ENCODE measurements around the gene ALKBH6. TPM values are rescaled to one million over a fixed set of nuclear protein-coding genes. Genes with fewer than 3 reads are reported as not detected.

Gene ALKBH6
- total and polyA plus RNA-seq, 9 of the 15 experiments (the other 6 are each of a cell fraction or from before 2014, with no cell fraction given): 0.67 to 62.0 (median 34.5) TPM

GRCh38 chr19:36014012-36014924 lies at the start of gene ALKBH6 (continued):
- TF ChIP-seq NCOA6 (IDR thresholded peaks at IDR 0.05): no peak
- TF ChIP-seq ARID3A (IDR thresholded peaks at IDR 0.05; ENCODE audit: borderline replicate concordance, low read depth, low read length): peak; percentile 69; the same call in 1 of the 2 replicates
- TF ChIP-seq YY1 (IDR thresholded peaks at IDR 0.05; ENCODE audit: borderline replicate concordance in 1 of 3, control insufficient read depth in 1 of 3, extremely low read depth in 1 of 3, insufficient read depth in 3 of 3, insufficient read length in 1 of 3, insufficient replicate concordance in 2 of 3, low read depth in 1 of 3, low read length in 2 of 3): peak in 2 of 3 experiments; percentile 37 to 87
- no peak for TF ChIP-seq NONO (IDR thresholded peaks at IDR 0.05; ENCODE audit: low read depth in 2 of 2, low read length in 1 of 2)
- no peak for TF ChIP-seq ZSCAN32 (CRISPR knock-in tag; IDR thresholded peaks at IDR 0.05)
- no peak for TF ChIP-seq POLR3G (IDR thresholded peaks at IDR 0.05; ENCODE audit: extremely low read depth, insufficient read length, insufficient replicate concordance)
- peak; percentile 71 for TF ChIP-seq MEIS2 (IDR thresholded peaks at IDR 0.05; ENCODE audit: partially characterized antibody)
- TF ChIP-seq POU5F1 (IDR thresholded peaks at IDR 0.05; ENCODE audit: borderline replicate concordance, low read depth, low read length, partially characterized antibody): no peak
- TF ChIP-seq TSC22D4 (tag; IDR thresholded peaks at IDR 0.05): no peak
- no peak for TF ChIP-seq KLF13 (tag; IDR thresholded peaks at IDR 0.05; ENCODE audit: borderline replicate concordance, low read depth)
- TF ChIP-seq HNRNPLL (IDR thresholded peaks at IDR 0.05; ENCODE audit: low read depth, low read length, poor library complexity, severe bottlenecking): peak; percentile 32
- no peak for TF ChIP-seq ZNF436 (CRISPR knock-in tag; IDR thresholded peaks at IDR 0.05)
- no peak for TF ChIP-seq TRIM25 (IDR thresholded peaks at IDR 0.05; ENCODE audit: borderline replicate concordance)
- no peak for TF ChIP-seq YBX1 (IDR thresholded peaks at IDR 0.05)
- no peak for TF ChIP-seq CGGBP1 (CRISPR knock-in tag; IDR thresholded peaks at IDR 0.05)
- TF ChIP-seq MYBL2 (IDR thresholded peaks at IDR 0.05; ENCODE audit: low read depth): no peak
- TF ChIP-seq MYBL2 (CRISPR knock-in tag; IDR thresholded peaks at IDR 0.05; ENCODE audit: borderline replicate concordance): no peak
- TF ChIP-seq MCM5 (IDR thresholded peaks at IDR 0.05; ENCODE audit: low read depth): no peak
- TF ChIP-seq CTCFL (IDR thresholded peaks at IDR 0.05; ENCODE audit: borderline replicate concordance, insufficient read depth, low read depth, low read length, poor library complexity, severe bottlenecking): no peak
- no peak for TF ChIP-seq BCOR (IDR thresholded peaks at IDR 0.05)
- no peak for TF ChIP-seq ZNF146 (CRISPR knock-in tag; IDR thresholded peaks at IDR 0.05; ENCODE audit: unreplicated experiment)

All from K562 (cell line).